GM23248 (cell line): ENCODE results near the gene CYGB.

Experiments used
- EZH2 ChIP-seq: fragments of 200-600 bp; sonication (generic); IDR thresholded peaks from 2 replicates; pipeline ENCODE4 v1.6.1; 2018; ENCODE audit warnings: antibody characterized with exemption, mild to moderate bottlenecking; ENCODE audit not compliant: insufficient read depth, poor library complexity, severe bottlenecking
- EZH2phosphoT487 ChIP-seq: fragments of 200-600 bp; sonication (generic); IDR thresholded peaks from 2 replicates; pipeline ENCODE4 v1.6.1; 2018; ENCODE audit warnings: antibody characterized with exemption, moderate library complexity, mild to moderate bottlenecking, low read depth; ENCODE audit not compliant: insufficient read depth

DNA sequence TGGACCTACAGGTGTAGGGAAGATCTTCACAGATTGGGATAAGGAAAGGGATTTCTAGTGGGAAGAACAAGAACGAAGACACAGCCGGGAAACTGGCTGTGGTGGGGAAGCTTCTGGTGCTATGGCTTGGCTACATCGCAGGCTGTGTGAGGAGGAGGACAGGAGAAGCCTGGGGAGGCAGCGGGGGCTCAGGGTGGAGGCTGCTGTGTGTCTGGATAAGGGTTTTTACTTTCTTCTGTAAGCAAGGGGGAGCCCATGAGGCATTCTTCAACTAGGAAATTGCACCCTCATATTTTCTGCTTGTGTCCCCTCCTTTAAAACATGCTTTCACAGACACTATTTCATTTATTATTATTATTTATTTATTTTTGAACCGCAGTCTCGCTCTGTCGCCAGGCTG is 33.4 kb downstream of the CYGB start:
- TF ChIP-seq EZH2phosphoT487 = no peak
- no peak for TF ChIP-seq EZH2
